Sigmoid colon (tissue), 4 donors: Measurements from ENCODE around the gene ITIH4.

ENCODE experiments used
- EP300 ChIP-seq, 4 donors: sonication (generic); formaldehyde crosslinking; IDR thresholded peaks; one replicate each; pipeline ENCODE4 v1.6.1; 2017; ENCODE audit warnings: antibody characterized with exemption in 4 of 4
- TF ChIP-seq, protein P1 (sequence below), 4 experiments: fragments of 450-650 bp in 3 of 4; fragments of 200-600 bp in 1 of 4; IDR thresholded peaks; one replicate each; pipeline ENCODE4 v1.5.1; 2016 to 2019; ENCODE audit warnings: antibody characterized with exemption in 4 of 4, mild to moderate bottlenecking in 3 of 4, moderate library complexity in 2 of 4

GRCh38 chr3:52793702-52794611, 36.5 kb downstream of the ITIH4 start:
- TF ChIP-seq, protein P1, sequence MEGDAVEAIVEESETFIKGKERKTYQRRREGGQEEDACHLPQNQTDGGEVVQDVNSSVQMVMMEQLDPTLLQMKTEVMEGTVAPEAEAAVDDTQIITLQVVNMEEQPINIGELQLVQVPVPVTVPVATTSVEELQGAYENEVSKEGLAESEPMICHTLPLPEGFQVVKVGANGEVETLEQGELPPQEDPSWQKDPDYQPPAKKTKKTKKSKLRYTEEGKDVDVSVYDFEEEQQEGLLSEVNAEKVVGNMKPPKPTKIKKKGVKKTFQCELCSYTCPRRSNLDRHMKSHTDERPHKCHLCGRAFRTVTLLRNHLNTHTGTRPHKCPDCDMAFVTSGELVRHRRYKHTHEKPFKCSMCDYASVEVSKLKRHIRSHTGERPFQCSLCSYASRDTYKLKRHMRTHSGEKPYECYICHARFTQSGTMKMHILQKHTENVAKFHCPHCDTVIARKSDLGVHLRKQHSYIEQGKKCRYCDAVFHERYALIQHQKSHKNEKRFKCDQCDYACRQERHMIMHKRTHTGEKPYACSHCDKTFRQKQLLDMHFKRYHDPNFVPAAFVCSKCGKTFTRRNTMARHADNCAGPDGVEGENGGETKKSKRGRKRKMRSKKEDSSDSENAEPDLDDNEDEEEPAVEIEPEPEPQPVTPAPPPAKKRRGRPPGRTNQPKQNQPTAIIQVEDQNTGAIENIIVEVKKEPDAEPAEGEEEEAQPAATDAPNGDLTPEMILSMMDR (IDR thresholded peaks at IDR 0.05) = no peak
- no peak for TF ChIP-seq EP300 (IDR thresholded peaks at IDR 0.05)
